Measurements from ENCODE around the gene RGS7BP. TPM values are rescaled to one million over a fixed set of nuclear protein-coding genes. Genes with fewer than 3 reads are reported as not detected.

Gene RGS7BP
- polyA plus RNA-seq, 2 of the 4 experiments (the other 2 are of a cell fraction) = not detected

DNA sequence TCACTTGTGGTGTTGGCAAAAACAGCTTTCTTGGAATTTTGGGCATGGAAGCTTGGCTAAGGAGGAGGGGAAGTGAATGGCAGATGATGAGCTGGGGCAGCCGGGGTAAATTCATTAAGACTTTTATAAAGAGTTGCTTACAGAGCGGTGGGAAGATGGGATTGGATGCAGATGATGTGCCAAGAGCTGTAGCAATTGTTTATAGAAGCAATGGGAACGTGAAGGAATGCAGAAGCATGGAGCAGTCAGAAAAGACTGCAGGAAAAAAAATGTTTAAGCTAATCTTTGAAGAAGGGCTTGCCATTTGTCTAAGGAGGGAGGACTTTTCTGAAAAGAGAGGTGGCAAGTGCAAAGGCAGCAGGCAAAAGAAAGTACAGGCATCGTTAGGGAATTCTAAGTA lies 97.9 kb downstream of the RGS7BP start:
- ChIA-PET CTCF (interaction anchor here (0.9 kb wide), 1 partner anchor 9 kb away, joined by 8 read pairs; no protein-coding TSS in a partner anchor), POLR2A (no interaction called here)
- Histone ChIP-seq H3K4me3 (no peak overlapping the region), H3K9me3 (no peaks in the 10 kb centered on the region), H3K4me2 (no peak overlapping the region), H3K4me1 (no peaks in the 10 kb centered on the region), H3K27ac (no peak overlapping the region)
- TF ChIP-seq CEBPB (IDR thresholded peaks at IDR 0.05) (no peak), CBX8 (IDR thresholded peaks at IDR 0.05) (no peak)
- ATAC-seq = no peak
- no peak for DNase-seq (ENCODE audit: low read depth in 1 of 2, low spot score in 1 of 2)
- 0% methylated on average over 4 of the region's 4 CpGs for WGBS (ENCODE audit: missing lambda C conversion rate)
- FAIRE-seq = no peak

DNA sequence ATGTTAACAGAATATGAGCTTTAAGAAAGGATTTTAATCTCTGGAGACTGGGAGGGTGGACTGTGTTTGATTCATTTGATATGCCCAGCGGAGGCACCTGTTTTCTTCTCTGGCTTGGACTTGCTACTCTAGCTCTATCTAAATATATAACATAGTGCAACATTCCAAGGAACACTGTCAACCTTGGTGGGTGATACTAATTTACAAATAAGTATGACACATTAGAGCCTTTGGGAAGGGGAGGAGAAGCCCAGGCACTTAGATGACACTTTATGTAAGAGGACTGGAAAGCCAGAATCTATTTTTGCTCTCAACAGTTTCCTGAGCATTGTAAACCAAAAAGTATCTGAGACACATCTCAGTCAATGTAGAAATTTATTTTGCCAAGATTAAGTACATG lies 101.1 kb downstream of the RGS7BP start:
- DNase-seq (ENCODE audit: low read depth in 1 of 2, low spot score in 1 of 2) (no peak), FAIRE-seq (no peak), ATAC-seq (no peak)
- Histone ChIP-seq H3K4me3 (no peak overlapping the region), H3K4me1 (no peaks in the 10 kb centered on the region), H3K4me2 (no peak overlapping the region), H3K9me3 (no peaks in the 10 kb centered on the region), H3K27ac (no peak overlapping the region)
- TF ChIP-seq HDAC2 (IDR thresholded peaks at IDR 0.05) (no peak), BHLHE40 (IDR thresholded peaks at IDR 0.05; ENCODE audit: low read depth, low read length) (no peak), ZFP36 (IDR thresholded peaks at IDR 0.05; ENCODE audit: borderline replicate concordance, partially characterized antibody) (no peak), EHMT2 (IDR thresholded peaks at IDR 0.05; ENCODE audit: low read depth) (no peak), MYC (IDR thresholded peaks at IDR 0.05; ENCODE audit: borderline replicate concordance, low read length) (no peak)
- TF ChIP-seq, protein P1, sequence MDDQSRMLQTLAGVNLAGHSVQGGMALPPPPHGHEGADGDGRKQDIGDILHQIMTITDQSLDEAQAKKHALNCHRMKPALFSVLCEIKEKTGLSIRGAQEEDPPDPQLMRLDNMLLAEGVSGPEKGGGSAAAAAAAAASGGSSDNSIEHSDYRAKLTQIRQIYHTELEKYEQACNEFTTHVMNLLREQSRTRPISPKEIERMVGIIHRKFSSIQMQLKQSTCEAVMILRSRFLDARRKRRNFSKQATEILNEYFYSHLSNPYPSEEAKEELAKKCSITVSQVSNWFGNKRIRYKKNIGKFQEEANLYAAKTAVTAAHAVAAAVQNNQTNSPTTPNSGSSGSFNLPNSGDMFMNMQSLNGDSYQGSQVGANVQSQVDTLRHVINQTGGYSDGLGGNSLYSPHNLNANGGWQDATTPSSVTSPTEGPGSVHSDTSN (IDR thresholded peaks at IDR 0.05) = no peak
- TF ChIP-seq, protein P2, sequence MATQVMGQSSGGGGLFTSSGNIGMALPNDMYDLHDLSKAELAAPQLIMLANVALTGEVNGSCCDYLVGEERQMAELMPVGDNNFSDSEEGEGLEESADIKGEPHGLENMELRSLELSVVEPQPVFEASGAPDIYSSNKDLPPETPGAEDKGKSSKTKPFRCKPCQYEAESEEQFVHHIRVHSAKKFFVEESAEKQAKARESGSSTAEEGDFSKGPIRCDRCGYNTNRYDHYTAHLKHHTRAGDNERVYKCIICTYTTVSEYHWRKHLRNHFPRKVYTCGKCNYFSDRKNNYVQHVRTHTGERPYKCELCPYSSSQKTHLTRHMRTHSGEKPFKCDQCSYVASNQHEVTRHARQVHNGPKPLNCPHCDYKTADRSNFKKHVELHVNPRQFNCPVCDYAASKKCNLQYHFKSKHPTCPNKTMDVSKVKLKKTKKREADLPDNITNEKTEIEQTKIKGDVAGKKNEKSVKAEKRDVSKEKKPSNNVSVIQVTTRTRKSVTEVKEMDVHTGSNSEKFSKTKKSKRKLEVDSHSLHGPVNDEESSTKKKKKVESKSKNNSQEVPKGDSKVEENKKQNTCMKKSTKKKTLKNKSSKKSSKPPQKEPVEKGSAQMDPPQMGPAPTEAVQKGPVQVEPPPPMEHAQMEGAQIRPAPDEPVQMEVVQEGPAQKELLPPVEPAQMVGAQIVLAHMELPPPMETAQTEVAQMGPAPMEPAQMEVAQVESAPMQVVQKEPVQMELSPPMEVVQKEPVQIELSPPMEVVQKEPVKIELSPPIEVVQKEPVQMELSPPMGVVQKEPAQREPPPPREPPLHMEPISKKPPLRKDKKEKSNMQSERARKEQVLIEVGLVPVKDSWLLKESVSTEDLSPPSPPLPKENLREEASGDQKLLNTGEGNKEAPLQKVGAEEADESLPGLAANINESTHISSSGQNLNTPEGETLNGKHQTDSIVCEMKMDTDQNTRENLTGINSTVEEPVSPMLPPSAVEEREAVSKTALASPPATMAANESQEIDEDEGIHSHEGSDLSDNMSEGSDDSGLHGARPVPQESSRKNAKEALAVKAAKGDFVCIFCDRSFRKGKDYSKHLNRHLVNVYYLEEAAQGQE (IDR thresholded peaks at IDR 0.05) = no peak
- ChIA-PET CTCF (interaction anchor here (0.7 kb wide), 1 partner anchor 26 kb away, joined by 3 read pairs; no protein-coding TSS in a partner anchor), POLR2A (no interaction called here)
- WGBS (ENCODE audit: missing lambda C conversion rate) = 0% methylated on average over 1 of the region's 1 CpG

DNA sequence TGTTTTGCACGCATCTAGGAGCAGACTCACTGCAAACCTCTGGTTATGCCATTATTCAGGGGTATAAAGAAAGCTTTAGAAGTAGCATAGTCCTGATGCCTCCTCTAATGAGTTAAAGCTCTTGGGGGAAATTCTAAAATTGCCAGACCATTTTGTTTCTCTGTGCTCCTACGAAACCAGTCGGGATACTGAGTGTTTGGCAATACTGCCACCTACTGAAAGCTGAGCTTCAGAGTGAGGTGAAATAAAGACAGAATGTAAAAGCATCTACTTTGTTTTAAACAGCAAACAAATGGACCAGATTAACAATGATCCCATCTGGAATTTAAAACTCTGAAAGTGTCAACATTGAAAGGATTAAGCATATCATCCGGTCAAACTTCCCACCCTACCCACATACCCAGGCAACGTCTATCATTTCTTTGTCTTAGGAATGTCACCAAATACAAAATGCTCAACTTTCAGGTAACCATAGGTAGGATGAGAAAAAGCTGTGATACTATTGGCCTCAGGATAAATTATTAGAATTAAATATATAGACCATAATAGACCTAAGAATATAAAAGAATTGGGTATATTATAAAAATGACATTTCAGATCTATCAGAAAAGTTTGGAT lies 106.6 kb downstream of the RGS7BP start:
- no peak for TF ChIP-seq CHD2 (IDR thresholded peaks at IDR 0.05; ENCODE audit: low read length, partially characterized antibody)
- peak; percentile 80 to 87 for TF ChIP-seq RAD21 (conservative IDR thresholded peaks at IDR 0.05 in 1 of 2, IDR thresholded peaks at IDR 0.05 in 1 of 2)
- TF ChIP-seq, protein P3, sequence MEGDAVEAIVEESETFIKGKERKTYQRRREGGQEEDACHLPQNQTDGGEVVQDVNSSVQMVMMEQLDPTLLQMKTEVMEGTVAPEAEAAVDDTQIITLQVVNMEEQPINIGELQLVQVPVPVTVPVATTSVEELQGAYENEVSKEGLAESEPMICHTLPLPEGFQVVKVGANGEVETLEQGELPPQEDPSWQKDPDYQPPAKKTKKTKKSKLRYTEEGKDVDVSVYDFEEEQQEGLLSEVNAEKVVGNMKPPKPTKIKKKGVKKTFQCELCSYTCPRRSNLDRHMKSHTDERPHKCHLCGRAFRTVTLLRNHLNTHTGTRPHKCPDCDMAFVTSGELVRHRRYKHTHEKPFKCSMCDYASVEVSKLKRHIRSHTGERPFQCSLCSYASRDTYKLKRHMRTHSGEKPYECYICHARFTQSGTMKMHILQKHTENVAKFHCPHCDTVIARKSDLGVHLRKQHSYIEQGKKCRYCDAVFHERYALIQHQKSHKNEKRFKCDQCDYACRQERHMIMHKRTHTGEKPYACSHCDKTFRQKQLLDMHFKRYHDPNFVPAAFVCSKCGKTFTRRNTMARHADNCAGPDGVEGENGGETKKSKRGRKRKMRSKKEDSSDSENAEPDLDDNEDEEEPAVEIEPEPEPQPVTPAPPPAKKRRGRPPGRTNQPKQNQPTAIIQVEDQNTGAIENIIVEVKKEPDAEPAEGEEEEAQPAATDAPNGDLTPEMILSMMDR (IDR thresholded peaks at IDR 0.05) = peak; percentile 83
- TF ChIP-seq SMC3 (IDR thresholded peaks at IDR 0.05) = peak; percentile 67
- WGBS (ENCODE audit: missing lambda C conversion rate) = 23% methylated on average over 5 of the region's 5 CpGs
- CTCF ChIA-PET = interaction anchor here (0.7 to 7.9 kb wide), 28 partner anchors 9 to 1211 kb away, joined by 3 to 82 read pairs (median 4); no protein-coding TSS in a partner anchor
- H3K9me3 ChIP-seq = no peaks in the 10 kb centered on the region
- H3K27ac ChIP-seq = no peak overlapping the region
- POLR2A ChIA-PET = no interaction called here
- H3K4me3 ChIP-seq = no peak overlapping the region
- ATAC-seq (peak; percentile 80 to 81; a peak in 5 of 6 replicates), DNase-seq (ENCODE audit: low read depth in 1 of 2, low spot score in 1 of 2) (peak; percentile 7 to 53), FAIRE-seq (peak; percentile 46)
- no peaks in the 10 kb centered on the region for H3K4me1 ChIP-seq
- H3K4me2 ChIP-seq = no peak overlapping the region
